Stimulated activated CD8-positive, alpha-beta memory T cell treated with anti-CD3 and anti-CD28 coated beads, Interleukin-15, amount 100 ng/mL, for 48 hours (primary cell): ENCODE results near the gene FLT4.
"Not testable (repeated sequence)": the region's sequence is repeated elsewhere in the genome, so short reads cannot be mapped to it uniquely, and the experiment has no call there.

Experiments
- DNase-seq, 2 donors: peaks; one replicate each; pipeline ENCODE4 v3.0.0-alpha.2; 2020; ENCODE audit warnings: low read depth in 2 of 2

FLT4 gene

DNA sequence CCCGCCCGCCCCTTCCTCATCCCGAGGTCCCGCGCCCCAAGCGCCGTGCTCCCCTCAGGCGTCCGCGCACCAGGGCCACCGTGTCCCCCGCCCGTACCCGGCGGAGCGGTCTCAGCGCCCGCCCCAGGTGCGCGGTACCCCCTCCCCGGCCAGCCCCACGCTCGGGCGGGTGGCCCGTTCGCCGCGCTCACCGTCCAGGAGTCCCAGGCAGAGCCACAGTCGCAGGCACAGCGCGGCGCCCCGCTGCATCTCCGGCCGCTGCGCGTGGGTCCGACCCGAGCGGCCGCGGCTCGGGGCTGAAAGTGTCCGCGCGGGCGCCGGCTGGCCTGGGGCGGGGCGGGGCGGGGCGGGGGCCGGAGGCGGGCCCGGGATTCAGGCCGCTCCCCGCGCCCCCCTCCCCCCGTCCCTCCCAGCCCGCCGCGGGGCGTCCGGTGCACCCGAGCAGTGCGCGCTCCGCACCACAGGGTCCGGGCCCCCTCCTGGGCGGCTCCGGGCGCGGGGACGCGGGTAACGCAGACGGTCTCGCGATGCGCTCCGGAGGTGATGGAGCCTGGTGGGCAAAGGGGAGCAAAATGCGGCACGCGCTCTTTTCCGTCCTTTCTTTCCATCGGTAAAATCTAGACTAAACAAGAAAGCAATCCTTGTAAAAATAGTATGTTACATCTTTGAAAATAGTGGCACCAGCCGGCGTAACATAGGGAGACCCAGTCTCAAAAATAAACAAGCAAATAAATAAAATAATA, at the start of gene FLT4:
TSS of gene FLT4 (minus strand) at position 304 of the 743 bp plus-strand sequence. CDS start at position 249, 55 bp downstream.
- DNase-seq, result no peak

DNA sequence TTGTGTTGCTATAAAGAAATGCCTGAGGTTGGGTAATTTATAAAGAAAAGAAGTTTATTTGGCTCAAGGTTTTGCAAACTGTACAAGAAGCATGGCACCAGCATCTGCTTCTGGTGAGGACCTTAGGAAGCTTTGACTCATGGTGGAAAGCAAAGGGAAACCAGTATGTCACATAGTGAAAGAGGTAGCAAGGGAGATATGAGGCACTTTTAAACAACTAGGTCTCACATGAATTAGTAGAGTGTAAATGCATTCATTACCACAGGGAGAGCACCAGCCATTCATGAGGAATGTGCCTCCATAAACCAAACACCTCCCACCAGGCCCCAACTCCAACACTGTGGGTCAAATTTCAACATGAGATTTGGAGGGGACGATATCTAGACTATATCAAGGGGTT, 49.6 kb upstream of the FLT4 start:
- no peak for DNase-seq

DNA sequence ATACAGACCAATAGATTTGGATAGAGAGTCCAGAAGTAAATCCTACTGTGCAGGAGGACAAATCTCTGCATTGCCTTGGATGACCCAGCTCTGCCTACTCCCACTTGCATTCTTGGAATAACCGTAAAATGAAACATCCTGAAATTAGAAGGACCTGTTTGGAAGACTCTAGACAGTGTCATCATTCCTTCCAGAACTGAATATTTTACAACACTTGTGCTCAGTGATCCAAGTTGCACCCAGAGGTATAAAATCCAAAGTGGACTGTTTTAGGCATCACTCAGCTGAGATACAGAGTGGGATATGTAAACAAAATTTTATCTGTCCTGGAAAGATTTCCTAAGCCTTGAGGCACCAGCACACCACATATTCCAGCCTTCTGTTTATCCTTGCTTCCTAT, 46.7 kb upstream of the FLT4 start:
- DNase-seq, result no peak

DNA sequence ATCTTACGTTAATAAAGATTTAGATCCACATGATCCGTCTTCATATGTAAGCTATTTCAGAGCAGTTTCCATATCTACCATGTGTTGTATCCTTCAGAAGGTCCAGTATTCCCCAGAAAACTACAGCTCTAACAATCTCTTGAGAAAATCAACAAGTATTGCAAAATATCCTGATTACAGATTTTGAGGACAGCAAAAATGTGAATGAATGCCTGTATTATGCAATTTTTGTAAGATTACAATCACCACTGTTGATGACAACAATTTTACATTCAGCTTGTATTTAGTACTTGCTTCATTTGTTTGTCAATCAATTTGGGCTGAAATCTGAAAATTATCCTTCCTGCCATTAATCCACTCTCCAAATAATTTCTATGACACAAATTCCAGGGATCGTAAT, 43.0 kb upstream of the FLT4 start:
- no peak for DNase-seq

DNA sequence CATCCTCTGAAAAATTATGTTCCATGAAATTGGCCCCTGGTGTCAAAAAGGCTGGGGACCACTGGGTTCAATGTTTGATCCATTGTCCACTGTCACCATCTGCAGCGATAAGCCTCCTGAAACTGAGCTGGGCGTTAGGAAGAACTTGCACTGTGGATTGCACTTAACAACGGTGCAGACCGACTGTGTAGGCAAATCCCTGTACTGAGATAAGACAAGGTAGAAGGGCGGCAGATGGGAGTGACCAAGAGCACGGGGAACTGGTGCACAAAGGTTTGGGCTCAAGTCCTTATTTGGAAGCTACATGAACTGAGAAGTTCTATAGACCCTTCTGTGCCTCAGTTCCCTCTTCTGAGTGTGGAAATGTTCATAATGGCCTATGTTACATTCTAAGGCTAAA, 41.6 kb upstream of the FLT4 start:
- no peak for DNase-seq

DNA sequence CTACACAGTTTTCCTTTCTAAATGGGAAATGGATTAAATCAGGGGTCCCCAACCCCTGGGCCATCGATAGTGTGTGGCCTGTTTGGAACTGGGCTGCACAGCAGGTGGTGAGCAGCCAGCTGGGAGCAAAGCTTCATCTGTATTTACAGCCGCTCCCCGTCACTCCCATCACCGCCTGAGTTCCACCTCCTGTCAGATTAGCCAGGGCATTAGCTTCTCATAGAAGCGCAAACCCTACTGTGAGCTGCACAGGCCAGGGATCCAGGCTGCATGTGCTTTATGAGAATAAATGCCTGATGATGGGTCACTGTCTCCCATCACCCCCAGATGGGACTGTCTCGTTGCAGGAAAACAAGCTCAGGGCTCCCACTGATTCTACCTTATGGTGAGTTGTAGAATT, 41.2 kb upstream of the FLT4 start:
- DNase-seq, result no peak

DNA sequence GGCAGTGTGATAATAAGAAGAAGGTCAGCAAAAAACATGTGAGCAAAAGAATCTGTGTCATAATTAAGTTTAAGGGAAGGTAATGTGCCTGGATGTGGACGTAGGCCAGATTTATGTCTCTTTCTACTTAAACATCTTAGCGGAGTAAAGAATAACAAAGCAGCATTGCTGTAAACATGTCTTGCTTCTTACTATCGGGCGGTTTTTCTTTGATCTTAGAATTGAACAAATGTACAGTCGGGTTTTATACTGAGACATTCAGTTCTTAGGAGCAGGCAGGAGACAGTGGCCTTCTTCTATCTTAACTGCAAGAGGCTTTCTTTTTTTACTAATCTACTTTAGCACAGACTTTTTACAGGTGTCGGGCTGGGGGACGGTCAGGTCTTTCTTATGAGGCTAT, 40.4 kb upstream of the FLT4 start:
- DNase-seq, result no peak

DNA sequence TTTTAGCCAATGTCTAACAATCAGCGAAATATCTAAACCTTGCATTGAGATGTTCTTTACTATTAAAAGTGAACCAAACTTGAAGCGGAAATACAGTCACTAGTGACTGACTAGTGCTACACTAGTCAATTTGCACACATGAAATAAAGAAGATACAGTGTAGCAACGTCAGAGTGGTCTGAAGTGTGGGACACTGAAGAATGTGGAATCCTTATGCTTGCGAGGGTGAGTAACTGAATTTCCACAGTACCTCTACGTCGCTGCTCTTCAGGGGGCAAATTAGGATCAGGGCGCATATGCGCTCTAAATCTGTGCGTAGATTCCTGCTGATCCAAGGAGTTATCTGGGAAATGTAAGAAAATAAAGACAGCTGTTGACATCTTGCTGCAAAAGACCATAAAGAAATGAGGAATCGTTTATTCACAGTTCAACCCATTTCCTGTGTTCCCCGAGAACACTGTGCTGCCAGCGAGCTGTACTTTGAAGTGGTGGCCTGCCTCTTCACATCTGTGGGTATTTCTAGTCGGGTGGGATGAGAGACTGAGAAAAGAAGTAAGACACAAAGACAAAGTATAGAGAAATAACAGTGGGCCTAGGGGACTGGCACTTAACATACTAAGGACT, 39.8 kb upstream of the FLT4 start:
- DNase-seq, result peak; percentile 19 to 22

DNA sequence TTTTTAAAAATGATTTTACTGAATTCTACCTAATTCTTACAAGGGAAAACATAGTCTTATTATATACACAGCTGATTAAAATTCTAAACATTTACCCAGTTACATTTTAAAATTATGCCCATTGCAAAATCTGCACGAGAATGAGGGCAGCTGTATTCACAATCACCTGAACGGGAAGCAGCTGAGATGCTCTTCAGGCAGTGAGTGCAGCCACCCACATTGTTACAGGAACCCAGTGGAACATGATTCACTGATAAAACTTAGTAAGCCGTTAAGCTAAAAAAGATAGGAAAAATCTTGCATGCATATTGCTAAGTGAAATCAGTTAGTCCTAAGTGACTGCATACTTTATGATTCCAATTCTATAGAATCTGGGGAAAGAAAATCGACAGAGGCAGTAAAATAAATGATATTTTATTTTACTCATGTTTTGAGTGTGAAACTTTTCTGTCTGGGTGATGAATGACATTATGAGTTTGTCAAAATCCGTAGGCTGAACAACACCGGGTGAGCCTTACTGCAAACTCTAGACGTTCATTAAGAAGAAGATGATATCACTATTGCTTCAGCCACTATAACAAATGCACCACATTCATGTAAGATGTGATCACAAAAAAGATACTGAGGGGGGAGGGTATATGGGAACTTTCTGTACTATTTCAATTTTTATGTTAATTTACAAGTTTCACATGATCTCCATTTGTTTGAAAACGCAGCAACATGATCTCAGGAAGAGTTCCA, 39.1 kb upstream of the FLT4 start:
- DNase-seq, result peak in 1 of 2 donors; percentile 17

DNA sequence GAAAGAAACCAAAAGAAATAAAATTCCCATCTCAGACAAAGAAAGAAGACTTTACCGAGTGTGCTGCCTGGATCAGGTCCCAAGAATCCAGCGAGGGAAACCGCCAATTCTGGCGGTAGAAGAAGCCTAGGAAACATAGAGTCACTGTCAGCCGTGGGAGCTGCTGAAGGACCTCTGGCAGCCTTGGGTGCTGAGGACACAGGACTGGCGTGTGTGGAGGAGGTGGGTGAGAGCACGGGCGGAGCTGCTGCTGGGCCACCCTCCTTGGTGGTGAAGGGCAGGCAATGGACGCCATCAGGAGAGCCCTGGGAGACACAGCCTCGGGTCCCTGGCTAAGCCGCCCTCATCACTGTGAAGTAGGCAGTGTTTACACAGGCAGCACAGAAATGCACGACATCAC, 37.4 kb upstream of the FLT4 start:
- not testable (repeated sequence) for DNase-seq

DNA sequence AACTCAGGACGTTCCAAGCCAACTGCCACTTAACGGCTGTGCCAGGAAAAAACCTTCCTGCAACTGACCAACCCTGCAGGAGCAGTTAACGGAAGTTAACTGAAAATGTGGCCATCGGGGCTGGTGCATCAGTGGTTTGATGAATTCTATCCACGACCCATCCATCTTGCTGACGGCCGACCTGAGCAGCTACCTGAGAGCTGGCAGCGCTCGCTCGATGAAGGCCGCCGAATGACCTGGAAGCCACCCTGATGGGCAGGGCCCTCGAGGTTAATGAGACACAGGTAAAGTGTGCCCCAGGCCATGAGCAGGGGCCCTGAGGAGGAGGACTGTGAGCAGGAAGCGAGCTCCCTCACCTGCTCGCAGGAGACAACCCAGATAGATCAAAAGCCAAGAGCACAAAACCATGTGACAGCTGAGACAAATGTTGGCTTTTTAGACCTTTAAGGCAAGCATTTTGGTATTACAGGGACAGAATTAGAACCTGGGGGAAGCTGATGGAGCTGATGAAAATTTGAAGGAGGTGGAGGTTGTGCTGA, 35.3 kb upstream of the FLT4 start:
- DNase-seq, result no peak

DNA sequence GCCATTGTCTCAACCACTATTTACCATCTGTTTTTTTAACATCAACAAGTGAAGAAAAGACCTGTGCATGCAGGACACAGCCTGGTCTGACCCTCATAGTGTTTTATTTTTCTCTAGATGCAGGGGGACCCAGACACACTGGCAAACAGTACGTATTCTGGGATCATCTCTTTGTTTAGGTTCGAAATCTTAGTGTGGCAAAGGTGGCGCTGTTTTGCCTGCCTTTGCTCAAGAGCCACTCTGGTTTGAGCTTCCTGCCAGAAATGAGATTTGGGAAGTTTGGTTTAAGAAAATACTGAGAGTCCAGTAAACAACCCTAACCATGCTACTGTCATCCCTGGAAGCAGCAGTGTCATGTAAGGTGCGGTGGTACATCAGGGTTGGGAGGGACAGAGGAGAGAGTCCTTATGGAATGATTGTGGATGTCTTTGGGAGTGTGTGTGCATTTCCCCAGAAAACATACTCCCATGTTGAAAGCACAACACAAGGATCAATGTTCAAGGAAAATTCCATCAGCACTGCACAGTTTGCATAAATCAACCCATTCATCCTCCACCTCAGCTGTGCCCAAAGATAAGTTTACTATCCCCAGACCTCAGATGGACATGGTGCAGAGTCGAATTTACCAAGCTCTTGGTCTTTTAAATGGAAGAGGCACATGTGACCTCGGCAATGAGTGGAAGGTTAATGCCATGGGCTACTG, 34.0 kb upstream of the FLT4 start:
- no peak for DNase-seq

DNA sequence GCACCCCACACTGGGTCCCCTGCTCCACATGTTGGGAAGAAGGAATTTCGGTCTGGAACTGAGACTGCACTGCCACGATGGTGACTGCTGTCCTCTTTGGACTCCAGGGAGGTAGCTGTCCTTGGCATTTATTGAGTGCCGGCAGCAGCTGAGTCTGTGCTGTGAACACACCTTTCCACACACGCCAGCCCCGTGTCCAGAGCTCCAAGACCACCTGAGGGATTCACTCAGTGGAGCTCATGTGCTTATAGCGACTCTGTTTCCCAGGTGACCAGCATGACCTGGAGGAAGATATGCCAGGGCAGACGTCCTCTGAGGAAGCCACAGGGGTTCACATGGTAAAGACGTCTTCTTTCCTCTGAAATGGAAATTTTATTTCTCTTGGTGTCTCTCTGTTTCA, 33.2 kb upstream of the FLT4 start:
- DNase-seq, result no peak

DNA sequence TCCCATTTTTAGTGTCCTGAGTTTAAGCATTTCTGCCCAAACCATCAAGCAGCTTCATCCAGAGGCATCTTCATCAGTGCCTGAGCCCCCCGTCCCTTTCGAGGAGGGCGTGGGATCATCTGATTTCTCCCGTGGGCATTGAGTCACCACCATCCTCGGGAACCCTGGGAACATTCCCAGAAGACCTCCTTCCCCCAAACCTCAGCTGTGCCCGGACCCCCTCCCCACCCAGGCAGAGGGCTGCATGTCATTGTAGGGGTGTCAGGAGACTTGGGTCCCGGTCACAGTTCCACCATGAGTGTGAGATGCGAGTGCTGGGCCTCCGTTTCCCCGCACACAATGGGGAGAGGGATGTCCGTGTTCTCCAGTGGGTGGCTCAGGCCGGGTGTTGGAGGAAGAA, 32.6 kb upstream of the FLT4 start:
- DNase-seq, result not testable (repeated sequence)

DNA sequence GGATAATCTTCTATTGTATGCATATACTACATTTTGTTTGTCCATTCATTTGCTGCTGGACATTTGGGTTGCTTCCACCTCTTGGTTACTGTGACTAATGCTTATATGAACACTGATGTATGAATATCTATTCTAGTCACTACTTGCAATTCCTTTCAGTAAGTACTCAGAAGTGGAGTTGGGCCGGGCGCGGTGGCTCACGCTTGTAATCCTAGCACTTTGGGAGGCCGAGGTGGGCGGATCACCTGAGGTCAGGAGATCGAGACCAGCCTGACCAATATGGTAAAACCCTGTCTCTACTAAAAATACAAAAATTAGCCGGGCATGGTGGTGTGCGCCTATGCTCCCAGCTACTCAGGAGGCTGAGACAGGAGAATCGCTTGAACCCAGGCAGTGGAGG, 28.9 kb upstream of the FLT4 start:
- not testable (repeated sequence) for DNase-seq

DNA sequence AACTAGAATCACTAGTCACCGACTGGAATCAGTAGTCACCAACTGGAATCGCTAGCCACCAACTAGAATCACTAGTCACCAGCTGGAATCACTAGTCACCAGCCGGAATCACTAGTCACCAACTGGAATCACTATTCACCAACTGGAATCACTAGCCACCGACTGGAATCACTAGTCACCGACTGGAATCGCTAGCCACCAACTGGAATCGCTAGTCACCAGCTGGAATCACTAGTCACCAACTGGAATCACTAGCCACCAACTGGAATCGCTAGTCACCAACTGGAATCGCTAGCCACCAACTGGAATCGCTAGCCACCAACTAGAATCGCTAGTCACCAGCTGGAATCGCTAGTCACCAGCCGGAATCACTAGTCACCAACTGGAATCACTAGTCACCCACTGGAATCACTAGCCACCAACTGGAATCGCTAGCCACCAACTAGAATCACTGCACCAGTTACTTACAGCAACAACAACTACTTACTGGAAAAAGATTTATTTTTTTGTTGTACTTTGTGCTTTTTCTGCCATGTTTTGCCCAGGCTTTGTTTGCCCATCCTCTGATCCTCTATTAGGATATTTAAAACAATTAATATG, 25.7 kb upstream of the FLT4 start:
- DNase-seq, result no peak

DNA sequence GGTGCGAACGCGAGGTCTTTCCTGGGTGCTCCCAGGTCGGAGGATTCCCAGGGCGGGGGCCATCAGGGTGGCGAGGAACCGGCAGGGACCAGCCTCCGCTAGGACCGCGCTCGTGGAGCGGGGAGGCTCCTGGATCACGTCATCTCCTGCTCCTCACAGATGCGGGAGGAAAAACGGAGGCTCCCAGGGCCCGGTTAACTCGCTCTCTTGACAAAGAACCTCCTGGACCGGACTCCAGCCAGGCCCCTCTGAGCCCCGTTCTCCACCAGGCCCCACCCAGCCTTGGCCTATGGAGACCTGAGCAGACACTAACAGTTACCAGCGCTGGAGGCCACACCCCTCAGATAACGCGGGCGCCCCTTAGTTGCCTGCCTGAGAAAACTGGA, 24.7 kb upstream of the FLT4 start:
- DNase-seq, result not testable (repeated sequence)

DNA sequence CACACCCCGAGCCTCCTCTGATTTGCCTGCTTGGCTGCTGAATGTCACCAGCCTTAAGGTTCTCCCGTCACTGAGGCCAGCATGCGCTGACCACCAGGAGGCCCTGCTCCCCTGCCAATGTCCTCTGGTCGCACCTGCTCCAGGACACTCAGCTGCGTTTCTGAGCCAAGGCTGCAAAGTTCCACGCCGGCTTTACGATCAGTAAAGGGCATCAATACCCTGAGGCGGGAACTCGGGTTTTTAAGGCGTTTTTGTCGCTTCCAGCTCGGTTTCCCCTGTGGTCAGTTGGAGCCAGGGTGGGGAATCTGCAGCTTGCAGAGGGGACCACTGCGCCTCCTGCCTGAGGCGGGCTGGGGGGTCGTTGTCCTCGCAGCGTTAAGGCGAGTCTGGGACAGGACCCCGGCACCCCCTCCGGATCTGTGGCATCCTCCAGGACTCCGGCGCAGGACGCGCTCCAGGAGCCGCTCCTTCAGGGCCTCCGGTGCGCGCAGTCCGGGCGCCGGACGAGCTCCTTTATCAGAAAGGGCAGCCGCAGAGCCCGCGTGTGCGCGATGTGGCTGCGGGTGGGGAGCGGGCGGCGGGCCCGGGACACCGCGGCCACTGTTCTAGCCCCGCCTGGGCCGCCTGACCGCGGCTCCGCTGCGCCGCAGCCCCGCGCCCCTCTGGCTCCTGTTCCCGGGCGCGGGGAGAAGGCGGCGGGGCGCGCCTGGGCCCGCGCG, 24.1 kb upstream of the FLT4 start:
- DNase-seq, result no peak

DNA sequence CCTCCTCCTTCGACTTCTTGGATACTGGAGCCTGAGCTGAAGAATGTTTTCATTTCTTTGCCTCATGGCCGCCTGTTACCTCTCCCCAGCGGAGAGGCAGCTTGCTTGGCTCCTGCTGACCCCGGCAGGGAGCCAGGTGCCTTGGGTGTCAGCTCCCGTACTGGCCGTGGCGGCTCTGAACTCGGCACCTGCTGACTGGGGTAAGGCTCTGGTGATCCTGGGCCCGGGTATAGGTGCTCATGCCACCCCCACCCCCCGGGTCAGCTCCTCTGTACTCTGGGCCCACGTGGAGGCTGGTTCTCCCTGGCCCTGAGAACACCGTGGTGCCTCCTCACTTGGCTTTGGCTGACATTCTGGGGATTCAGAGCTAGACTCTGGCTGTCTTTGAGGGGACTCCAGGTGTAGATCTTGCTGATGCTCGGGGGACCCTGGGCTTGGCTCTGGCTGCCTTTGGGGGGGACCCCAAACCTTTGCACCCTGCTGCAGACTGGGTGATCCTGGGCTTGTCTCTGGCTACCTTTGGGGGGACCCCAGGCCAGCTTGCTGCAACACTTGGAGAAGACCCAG, 22.6 kb upstream of the FLT4 start:
- DNase-seq, result not testable (repeated sequence)

DNA sequence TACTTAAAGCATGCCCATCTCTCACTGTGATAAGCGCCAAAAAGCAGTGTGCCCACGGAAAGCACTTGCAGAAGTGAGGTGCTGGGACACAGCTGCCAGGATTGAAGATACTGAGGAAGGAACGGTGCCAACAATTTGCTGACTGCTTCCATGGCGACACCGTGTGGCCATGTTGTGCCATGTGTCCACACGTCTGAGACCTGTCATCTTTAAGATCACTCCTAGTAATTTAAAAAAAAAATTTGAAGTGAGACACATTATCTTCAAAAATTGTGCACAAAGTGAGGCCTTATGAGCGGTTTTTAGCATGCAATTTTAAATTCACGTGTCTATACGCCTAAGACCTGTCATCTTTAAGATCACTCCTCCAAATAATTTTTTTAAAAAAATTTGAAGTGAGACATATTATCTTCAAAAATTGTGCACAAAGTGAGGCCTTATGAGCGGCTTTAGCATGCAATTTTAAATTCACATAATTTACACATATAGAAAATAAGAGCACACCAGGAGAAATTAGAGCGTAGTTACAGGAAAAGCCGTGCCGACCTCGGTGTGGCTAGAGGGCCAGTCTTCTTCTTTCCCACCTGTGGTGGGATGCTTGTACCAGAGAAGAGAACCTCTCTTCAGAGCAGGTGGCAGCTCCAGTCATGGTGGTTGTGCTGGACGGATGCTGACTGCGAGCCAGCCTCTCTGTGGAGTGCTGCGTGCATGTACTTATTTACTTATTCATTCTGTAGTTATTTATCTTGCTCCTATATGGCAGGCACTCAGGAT, 21.4 kb upstream of the FLT4 start:
- DNase-seq, result peak; percentile 16 to 23
